GM19438 (cell line): ENCODE measurements around the gene HAND1.

ENCODE experiments used
- ATAC-seq: cut with Tn5 transposase; IDR thresholded peaks from one replicate; pipeline ENCODE4 v1.9.1; 2021; ENCODE audit warnings: low read depth; ENCODE audit not compliant: unreplicated experiment

HAND1 gene

DNA sequence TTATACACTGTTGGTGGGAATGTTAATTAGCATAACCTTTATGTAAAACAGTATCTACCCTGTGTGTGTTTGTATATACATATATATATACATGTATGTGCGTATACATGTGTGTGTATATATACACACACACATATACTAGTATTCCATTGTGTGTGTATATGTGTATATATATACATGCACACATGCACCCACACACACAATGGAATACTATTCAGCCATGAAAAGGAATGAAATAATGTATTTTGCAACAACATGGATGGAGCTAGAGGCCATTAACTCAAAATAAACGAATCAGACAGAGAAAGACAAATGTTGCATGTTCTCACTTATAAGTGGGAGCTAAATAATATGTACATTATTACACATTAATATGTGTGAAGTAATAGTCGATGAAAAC is 49.8 kb downstream of the HAND1 start:
- no peak for ATAC-seq
